GM18909 (cell line): ENCODE measurements around the gene DUSP10.
A peak's percentile ranks its signal among the peaks of the same experiment; 100 is the strongest.

ENCODE experiments used
- ATAC-seq: cut with Tn5 transposase; IDR thresholded peaks from one replicate; pipeline ENCODE4 v1.9.1; 2021; ENCODE audit warnings: mild to moderate bottlenecking; ENCODE audit not compliant: unreplicated experiment, poor library complexity

Gene DUSP10

DNA sequence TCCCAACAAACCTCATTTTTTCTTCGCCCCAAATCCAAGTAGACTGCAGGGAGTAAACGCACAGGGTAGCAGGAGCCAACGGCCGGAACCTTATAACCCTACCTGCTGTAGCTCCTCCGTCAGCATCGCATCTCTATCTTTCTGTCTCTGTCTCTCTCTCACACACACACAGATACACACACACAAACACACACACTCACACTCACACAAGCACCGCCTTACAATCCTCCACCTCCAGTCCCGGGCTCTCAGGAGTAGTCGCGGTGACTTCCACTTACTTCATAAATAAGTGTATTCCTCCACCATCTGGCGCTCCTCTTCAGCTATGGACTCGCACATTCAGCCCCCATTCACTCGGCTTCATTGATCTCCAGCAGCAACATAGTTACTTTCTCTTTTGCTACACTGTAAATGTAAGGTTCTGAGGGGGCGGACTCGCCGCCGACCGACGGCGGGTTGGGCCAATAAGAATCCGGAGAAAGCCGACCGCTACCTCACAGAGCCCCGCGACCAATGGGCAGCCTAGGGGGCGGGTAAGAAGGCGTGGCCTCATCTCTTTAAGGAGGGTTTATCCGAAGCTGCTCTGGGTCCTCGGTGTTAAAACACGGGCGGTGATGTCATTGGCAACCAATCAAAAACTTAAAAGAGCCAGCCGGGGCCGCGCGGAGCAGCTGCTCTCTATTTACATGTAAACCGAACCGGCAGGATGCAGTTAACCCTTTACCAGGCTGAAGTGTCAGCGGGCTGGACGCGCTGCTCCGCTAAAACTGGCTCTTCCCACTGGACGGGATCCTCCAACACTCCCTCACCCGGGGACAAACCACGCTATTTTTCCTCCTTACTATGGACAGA is at the start of gene DUSP10:
DUSP10 (minus strand) TSS at position 387 of the 852 bp plus-strand sequence. CDS start 2,345 bp downstream, outside the sequence.
- peak; percentile 86 for ATAC-seq

GRCh38 chr1:221788466-221788865 is 46.6 kb upstream of the DUSP10 start:
- ATAC-seq, result no peak

DNA sequence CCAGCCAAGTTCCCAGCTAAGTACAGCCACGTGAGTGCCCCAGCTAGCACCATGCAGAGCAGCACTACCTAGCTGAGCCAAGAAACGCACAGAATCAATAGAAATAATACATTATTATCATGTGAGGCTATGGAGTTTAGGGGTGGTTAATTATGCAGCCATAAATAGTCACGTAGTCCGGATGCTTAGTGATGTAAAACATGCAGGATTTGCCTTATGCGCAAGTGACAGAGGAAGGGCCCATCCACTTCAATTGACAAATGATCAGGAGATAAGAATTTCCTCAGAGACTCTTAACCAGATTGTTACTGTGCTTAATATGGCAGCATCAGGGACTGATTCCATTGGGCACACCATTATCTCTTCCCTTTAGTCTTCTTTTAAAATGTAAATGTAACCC is 44.8 kb upstream of the DUSP10 start:
- no peak for ATAC-seq

DNA sequence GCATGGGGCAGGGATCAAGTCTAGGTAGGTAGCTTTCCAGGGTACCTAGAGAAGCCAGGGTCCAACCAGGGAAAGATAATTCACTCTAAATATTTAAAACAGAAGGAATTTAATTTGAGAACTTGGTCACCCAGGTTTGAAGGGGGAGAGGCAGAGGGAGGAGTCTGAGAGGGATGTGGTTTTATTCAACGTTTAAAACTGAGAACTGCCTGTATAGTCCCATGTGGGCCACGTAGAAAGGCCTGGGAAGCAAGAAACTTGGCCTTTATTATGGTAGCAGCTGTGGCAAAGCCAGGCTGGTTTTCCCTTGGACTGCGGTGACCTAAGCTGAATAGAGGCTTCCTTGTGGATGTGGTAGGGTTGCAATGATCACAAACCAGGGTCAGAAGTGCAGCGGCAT is 42.0 kb upstream of the DUSP10 start:
- ATAC-seq, result peak; percentile 29

GRCh38 chr1:221783437-221783836 is 41.5 kb upstream of the DUSP10 start:
- ATAC-seq, result peak; percentile 24

GRCh38 chr1:221782970-221783369 is 41.1 kb upstream of the DUSP10 start:
- ATAC-seq, result no peak

GRCh38 chr1:221782477-221782876 is 40.6 kb upstream of the DUSP10 start:
- no peak for ATAC-seq

GRCh38 chr1:221781102-221781755 is 39.3 kb upstream of the DUSP10 start:
- no peak for ATAC-seq

DNA sequence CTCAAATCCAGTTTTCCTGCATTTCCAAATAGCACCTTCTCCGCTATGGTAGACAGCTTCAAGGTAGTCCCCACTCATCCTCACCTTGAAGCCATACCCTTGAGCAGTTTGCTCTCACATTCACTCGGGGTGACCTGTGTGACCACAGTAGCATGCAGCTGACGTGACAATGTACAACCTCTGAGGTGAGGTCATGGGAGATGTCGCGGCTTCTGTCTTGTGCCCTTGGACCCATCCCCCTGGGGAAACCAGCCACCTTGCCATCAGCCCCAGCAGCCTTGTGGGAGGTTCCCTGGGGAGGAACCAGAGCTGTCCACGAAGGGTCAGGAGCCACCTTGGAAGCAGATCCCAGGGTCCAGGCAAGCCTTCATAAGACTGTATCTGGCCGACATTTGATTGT is 38.3 kb upstream of the DUSP10 start:
- ATAC-seq, result no peak

- no peak for ATAC-seq
Observed at GRCh38 chr1:221779771-221780170, 37.9 kb upstream of the DUSP10 start.

DNA sequence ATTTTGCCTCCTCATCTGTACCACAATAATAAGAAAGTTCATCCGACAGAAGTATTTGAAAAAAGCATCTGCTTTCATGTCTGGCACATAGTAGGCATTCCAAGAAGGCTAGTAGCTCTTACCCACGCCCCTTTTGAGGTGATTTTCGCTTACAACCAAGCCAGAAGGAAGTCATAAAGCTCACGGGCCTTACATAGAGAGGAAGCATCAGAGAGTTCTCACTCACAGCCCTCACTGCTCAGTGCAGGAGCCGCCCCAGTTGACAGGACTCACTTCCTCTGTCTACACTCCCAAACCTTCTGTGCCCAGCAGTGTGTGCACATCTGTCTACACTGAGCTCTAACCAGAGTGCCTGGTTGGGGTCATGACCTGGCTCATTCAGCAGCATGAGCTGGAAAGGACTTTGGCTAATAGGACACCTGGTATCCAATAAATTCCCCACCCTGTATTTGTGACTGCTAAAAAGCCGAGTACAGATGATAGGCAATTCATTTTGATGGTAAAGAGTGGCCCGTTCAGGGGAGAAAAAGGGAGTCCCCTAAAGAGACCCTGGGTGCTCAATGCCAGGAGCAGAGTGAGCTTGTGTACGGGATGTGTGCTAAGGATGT is 36.8 kb upstream of the DUSP10 start:
- ATAC-seq, result peak; percentile 32

DNA sequence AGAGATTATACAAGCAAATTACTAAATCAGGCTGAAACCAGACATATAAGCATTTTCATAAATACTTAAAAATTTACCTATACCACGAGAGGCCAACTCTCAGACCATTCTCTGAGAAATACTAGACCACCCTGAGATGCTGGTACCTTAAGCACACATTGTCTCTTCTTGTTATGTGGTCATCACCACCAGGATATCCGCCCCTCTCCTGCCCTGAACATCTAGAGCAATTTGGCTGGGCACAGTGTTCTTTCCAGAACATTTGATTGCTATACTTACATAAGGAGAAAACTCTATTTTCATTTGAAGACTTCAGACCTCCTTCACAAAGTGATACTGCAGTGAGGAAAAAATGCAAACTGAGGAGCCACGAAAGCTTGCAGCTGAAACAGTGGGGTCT is 36.2 kb upstream of the DUSP10 start:
- peak; percentile 37 for ATAC-seq

- ATAC-seq, result peak; percentile 71
Observed at GRCh38 chr1:221777431-221778072, 35.7 kb upstream of the DUSP10 start.

- peak; percentile 30 for ATAC-seq
Observed at GRCh38 chr1:221776495-221777301, 34.8 kb upstream of the DUSP10 start.

DNA sequence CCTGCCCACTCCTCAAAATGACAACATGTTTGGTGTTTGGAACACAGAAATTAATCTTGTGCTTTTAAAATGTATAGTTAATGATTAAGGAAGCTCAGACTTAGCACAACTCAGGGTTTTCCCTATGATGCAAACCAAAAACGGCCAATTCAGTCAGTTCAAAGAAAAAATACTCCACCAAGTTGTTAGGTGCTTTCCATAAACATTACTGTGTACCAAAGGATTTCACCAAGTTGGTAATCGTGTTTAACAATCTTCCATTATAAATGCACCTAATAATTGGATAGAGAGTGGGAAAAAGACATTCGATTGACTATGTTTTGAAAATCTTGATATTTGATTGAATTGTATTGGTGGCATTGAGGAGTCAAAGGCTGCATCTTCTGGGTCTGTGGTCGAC is 33.3 kb upstream of the DUSP10 start:
- ATAC-seq, result no peak

- no peak for ATAC-seq
Observed at GRCh38 chr1:221774054-221774842, 32.4 kb upstream of the DUSP10 start.

DNA sequence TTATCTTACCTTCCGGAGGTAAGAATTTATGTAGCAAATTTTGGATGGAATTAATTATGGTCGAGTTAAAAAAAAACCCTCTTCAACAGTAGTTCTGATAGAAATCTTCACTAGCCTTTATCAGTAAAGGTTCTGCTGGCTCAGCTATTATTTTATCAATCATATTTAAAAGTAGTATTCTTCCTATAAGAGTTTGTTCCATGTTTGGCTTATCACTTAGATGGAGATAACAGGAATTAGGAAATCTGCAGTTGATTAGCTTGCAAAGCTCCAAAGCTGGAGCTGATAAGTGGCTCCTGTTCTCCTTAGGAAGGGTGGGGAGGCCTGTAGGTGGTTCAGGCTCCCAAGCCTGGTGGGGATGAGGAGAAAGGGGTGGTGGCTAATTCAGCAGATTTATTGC is 31.5 kb upstream of the DUSP10 start:
- no peak for ATAC-seq

DNA sequence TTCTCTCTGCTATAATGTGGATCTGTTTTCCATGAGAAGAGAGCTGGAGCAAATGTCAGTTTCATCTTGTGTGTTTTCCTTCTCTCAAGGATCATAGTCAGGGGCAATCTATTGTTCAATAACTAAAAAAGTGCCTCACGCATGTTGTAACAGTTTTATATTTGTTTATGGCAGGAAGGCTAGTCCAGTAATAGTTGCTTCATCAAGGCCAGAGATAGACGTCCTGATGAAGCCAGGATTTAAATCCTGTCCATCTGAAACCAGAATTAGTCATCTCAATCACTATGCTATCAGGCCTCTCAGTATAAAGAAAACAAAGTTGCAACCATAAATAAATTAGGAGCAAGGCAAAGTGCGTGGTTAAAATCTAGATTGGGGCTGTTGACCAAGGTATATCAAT is 30.2 kb upstream of the DUSP10 start:
- ATAC-seq, result no peak

DNA sequence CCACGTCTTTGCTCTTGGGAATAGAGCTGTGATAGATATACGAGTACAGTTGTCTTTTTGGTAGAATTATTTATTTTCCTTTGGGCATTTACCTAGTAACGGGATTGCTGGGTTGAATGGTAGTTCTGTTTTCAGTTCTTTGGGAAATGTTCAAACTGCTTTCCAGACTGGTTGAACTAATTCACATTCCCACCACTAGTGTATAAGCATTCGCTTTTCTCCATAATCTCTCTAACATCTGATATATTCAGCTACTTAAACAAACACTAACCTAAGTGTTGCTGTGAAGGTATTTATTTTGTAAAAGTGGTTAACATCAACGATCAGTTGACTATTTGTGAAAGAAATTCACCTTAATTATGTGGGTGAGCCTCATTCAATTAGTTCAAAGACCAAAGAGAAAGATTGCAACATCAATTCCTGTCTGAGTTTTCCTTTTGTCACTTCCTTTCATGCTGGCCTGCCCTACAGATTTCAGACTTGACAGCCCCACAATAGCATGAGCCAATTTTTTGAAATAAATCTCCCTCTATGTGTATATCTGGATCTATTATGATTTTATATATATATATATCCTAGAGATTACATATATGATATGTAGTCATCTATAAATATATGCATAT is 26.7 kb upstream of the DUSP10 start:
- ATAC-seq, result no peak
